Measurements from ENCODE around the gene CAB39L.

Gene CAB39L

GRCh38 chr13:49314344-49314882 is 129.5 kb downstream of the CAB39L start:
- intact Hi-C loops (cut with DNase I; ENCODE audit: low total_unique reads) = loop anchor here (10.0 kb wide), 1 partner anchor 50 kb away; no protein-coding TSS in a partner anchor
- H3K9me3 ChIP-seq = no peaks in the 10 kb centered on the region
- no peak for TF ChIP-seq CTCF (IDR thresholded peaks at IDR 0.05)
- H3K4me1 ChIP-seq = peaks cover 0 to 48% (median 26%) of the 10 kb centered on the region in 4 donors
- H3K4me3 ChIP-seq = no peak overlapping the region
- DNase-seq = no peak
- peaks cover 14 to 17% (median 15%) of the 10 kb centered on the region in 3 donors for H3K36me3 ChIP-seq
- peak overlapping the region; percentile 83 to 84 for H3K27ac ChIP-seq
- H3K27me3 ChIP-seq = no peaks in the 10 kb centered on the region

GRCh38 chr13:49311816-49312215 is 132.0 kb downstream of the CAB39L start:
- H3K9me3 ChIP-seq = no peaks in the 10 kb centered on the region
- no peak for DNase-seq
- intact Hi-C loops (cut with DNase I; ENCODE audit: low total_unique reads) = loop anchor here (10.0 kb wide), 1 partner anchor 53 kb away; no protein-coding TSS in a partner anchor
- peaks cover 12 to 15% (median 14%) of the 10 kb centered on the region in 3 donors for H3K36me3 ChIP-seq
- peak overlapping the region in 1 of 2 donors; percentile 84 for H3K27ac ChIP-seq
- peaks cover 0 to 66% (median 44%) of the 10 kb centered on the region in 4 donors for H3K4me1 ChIP-seq
- TF ChIP-seq CTCF (IDR thresholded peaks at IDR 0.05) = no peak
- H3K27me3 ChIP-seq = no peaks in the 10 kb centered on the region
- H3K4me3 ChIP-seq = no peak overlapping the region

- no peaks in the 10 kb centered on the region for H3K9me3 ChIP-seq
- H3K4me1 ChIP-seq = peaks cover 0 to 63% (median 47%) of the 10 kb centered on the region in 4 donors
- no peak for DNase-seq
- intact Hi-C loops (cut with DNase I; ENCODE audit: low total_unique reads) = loop anchor here (10.0 kb wide), 1 partner anchor 55 kb away; no protein-coding TSS in a partner anchor
- peaks cover 12 to 15% (median 14%) of the 10 kb centered on the region in 3 donors for H3K36me3 ChIP-seq
- H3K27ac ChIP-seq = peak overlapping the region; percentile 81 to 86
- TF ChIP-seq CTCF (IDR thresholded peaks at IDR 0.05) = no peak
- no peaks in the 10 kb centered on the region for H3K27me3 ChIP-seq
- H3K4me3 ChIP-seq = no peak overlapping the region
Measured at GRCh38 chr13:49310251-49310650, 133.6 kb downstream of the CAB39L start.

- intact Hi-C loops (cut with DNase I; ENCODE audit: low total_unique reads) = no loop called here
- no peak overlapping the region for H3K4me3 ChIP-seq
- peaks cover 0 to 54% (median 40%) of the 10 kb centered on the region in 4 donors for H3K4me1 ChIP-seq
- H3K27me3 ChIP-seq = no peaks in the 10 kb centered on the region
- peak; percentile 53 to 78 for DNase-seq
- H3K9me3 ChIP-seq = no peaks in the 10 kb centered on the region
- peak overlapping the region; percentile 81 to 86 for H3K27ac ChIP-seq
- TF ChIP-seq CTCF (IDR thresholded peaks at IDR 0.05) = no peak
- peaks cover 12 to 15% (median 14%) of the 10 kb centered on the region in 3 donors for H3K36me3 ChIP-seq
Measured at GRCh38 chr13:49308921-49309408, 134.9 kb downstream of the CAB39L start.

GRCh38 chr13:49308097-49308875 is 135.6 kb downstream of the CAB39L start:
- Histone ChIP-seq H3K27me3 (no peaks in the 10 kb centered on the region), H3K9me3 (no peaks in the 10 kb centered on the region), H3K4me1 (peaks cover 0 to 54% (median 38%) of the 10 kb centered on the region in 4 donors), H3K27ac (peak overlapping the region; percentile 81 to 86), H3K4me3 (peak overlapping the region in 1 of 2 donors; percentile 12), H3K36me3 (peaks cover 12 to 15% (median 14%) of the 10 kb centered on the region in 3 donors)
- no peak for TF ChIP-seq CTCF (IDR thresholded peaks at IDR 0.05)
- intact Hi-C loops (cut with DNase I; ENCODE audit: low total_unique reads) = no loop called here
- peak; percentile 94 to 96 for DNase-seq
